Hepatocyte (in vitro differentiated cells): ENCODE measurements around the gene ITPK1. TPM values are rescaled to one million over a fixed set of nuclear protein-coding genes. Genes with fewer than 3 reads are reported as not detected.
"Not testable (repeated sequence)": the region's sequence is repeated elsewhere in the genome, so short reads cannot be mapped to it uniquely, and the experiment has no call there.

Experiments used
- DNase-seq: peaks from one replicate; pipeline ENCODE4 v3.0.0-alpha.2; 2016; ENCODE audit warnings: low spot score
- H2AFZ ChIP-seq: fragments of 200-600 bp; sonication (generic); 2 replicates; pipeline ENCODE4 v1.6.0; 2016; ENCODE audit warnings: antibody characterized with exemption, mild to moderate bottlenecking
- H3K27ac ChIP-seq: fragments of 200-600 bp; sonication (generic); 2 replicates; pipeline ENCODE4 v1.5.1; 2016; ENCODE audit warnings: mild to moderate bottlenecking
- H3K27me3 ChIP-seq: fragments of 200-600 bp; sonication (generic); 2 replicates; pipeline ENCODE4 v1.6.1; 2016
- H3K36me3 ChIP-seq: fragments of 200-600 bp; sonication (generic); replicated peaks from 2 replicates; pipeline ENCODE4 v1.5.1; 2016; ENCODE audit warnings: low read depth; ENCODE audit not compliant: insufficient read depth
- H3K4me1 ChIP-seq: fragments of 200-600 bp; sonication (generic); 2 replicates; pipeline ENCODE4 v1.5.1; 2016; ENCODE audit warnings: mild to moderate bottlenecking, moderate library complexity; ENCODE audit not compliant: insufficient read depth
- H3K4me2 ChIP-seq: fragments of 200-600 bp; sonication (generic); 2 replicates; pipeline ENCODE4 v1.6.0; 2016
- H3K4me3 ChIP-seq: fragments of 200-600 bp; sonication (generic); 2 replicates; pipeline ENCODE4 v1.5.1; 2016; ENCODE audit warnings: mild to moderate bottlenecking
- H3K79me2 ChIP-seq: fragments of 200-600 bp; sonication (generic); 2 replicates; pipeline ENCODE4 v1.6.0; 2017; ENCODE audit warnings: mild to moderate bottlenecking
- H3K9me2 ChIP-seq: fragments of 200-600 bp; sonication (generic); replicated peaks from 2 replicates; pipeline ENCODE4 v1.6.0; 2017; ENCODE audit warnings: mild to moderate bottlenecking; ENCODE audit not compliant: insufficient read depth
- H3K9me3 ChIP-seq: fragments of 200-600 bp; sonication (generic); 2 replicates; pipeline ENCODE4 v1.5.1; 2016; ENCODE audit warnings: low read depth, mild to moderate bottlenecking
- H4K20me1 ChIP-seq: fragments of 200-600 bp; sonication (generic); 2 replicates; pipeline ENCODE4 v1.6.0; 2016; ENCODE audit warnings: mild to moderate bottlenecking; ENCODE audit not compliant: insufficient read depth, poor library complexity, severe bottlenecking
- CTCF ChIP-seq: fragments of 200-600 bp; sonication (generic); IDR thresholded peaks from 2 replicates; pipeline ENCODE4 v1.5.1; 2016; ENCODE audit warnings: antibody characterized with exemption, mild to moderate bottlenecking; ENCODE audit not compliant: poor library complexity
- EZH2 ChIP-seq: fragments of 200-600 bp; sonication (generic); IDR thresholded peaks from 2 replicates; pipeline ENCODE4 v1.6.1; 2016; ENCODE audit warnings: antibody characterized with exemption, mild to moderate bottlenecking, borderline replicate concordance
- EZH2phosphoT487 ChIP-seq: fragments of 200-600 bp; sonication (generic); IDR thresholded peaks from one replicate; pipeline ENCODE4 v1.6.1; 2018; ENCODE audit warnings: antibody characterized with exemption, mild to moderate bottlenecking, low read depth, moderate library complexity; ENCODE audit not compliant: unreplicated experiment, severe bottlenecking
- WGBS: methylation state at CpG from one replicate; pipeline ENCODE4 v1.1.6; 2016; ENCODE audit warnings: low lambda C conversion rate; ENCODE audit errors: missing lambda C conversion rate; 5-methylcytosine and 5-hydroxymethylcytosine counted together
- polyA plus RNA-seq: library from polyadenylated mRNA; unstranded; fragments of >200 nt; fragmentation: Nextera tagmentation; extraction: Ambion mirVana; gene quantifications from 2 replicates; pipeline ENCODE4 v1.2.1, GENCODE V29; 2016
- total RNA-seq: library from RNA; depleted of rRNA; stranded (reverse); fragments of >200 nt; gene quantifications from 2 replicates; pipeline ENCODE4 v1.2.3, GENCODE V29; 2014

The ITPK1 gene
- total and polyA plus RNA-seq, 2 experiments from 2014 or later: 49.8 to 66.7 TPM

- H3K79me2 ChIP-seq: no peaks in the 10 kb centered on the region
- H3K4me3 ChIP-seq: no peak overlapping the region
- H3K4me2 ChIP-seq: no peak overlapping the region
- no peaks in the 10 kb centered on the region for H3K4me1 ChIP-seq
- no peaks in the 10 kb centered on the region for H3K9me3 ChIP-seq
- 39% methylated on average over 4 of the region's 4 CpGs for WGBS
- H4K20me1 ChIP-seq: no peaks in the 10 kb centered on the region
- TF ChIP-seq CTCF: peak; percentile 55
- no peak for TF ChIP-seq EZH2
- no peak for TF ChIP-seq EZH2phosphoT487
- peak; percentile 30 for DNase-seq
- H3K9me2 ChIP-seq: no peaks in the 10 kb centered on the region
- H3K27me3 ChIP-seq: no peaks in the 10 kb centered on the region
- H3K36me3 ChIP-seq: no peaks in the 10 kb centered on the region
- no peak overlapping the region for H3K27ac ChIP-seq
- H2AFZ ChIP-seq: no peak overlapping the region
Measured at GRCh38 chr14:93160353-93160801, 44.7 kb upstream of the ITPK1 start.

GRCh38 chr14:93159625-93160352 lies 44.1 kb upstream of the ITPK1 start:
- H3K27me3 ChIP-seq, H3K4me3 ChIP-seq, H2AFZ ChIP-seq, H3K27ac ChIP-seq, H3K9me3 ChIP-seq, H3K4me1 ChIP-seq, DNase-seq, H3K9me2 ChIP-seq, H3K79me2 ChIP-seq, H3K4me2 ChIP-seq, H3K36me3 ChIP-seq, H4K20me1 ChIP-seq: not testable (repeated sequence)
- WGBS: 67% methylated on average over 5 of the region's 5 CpGs

GRCh38 chr14:93158349-93158748 lies 42.6 kb upstream of the ITPK1 start:
- not testable (repeated sequence) for H3K79me2 ChIP-seq, H3K4me1 ChIP-seq, H3K4me3 ChIP-seq, H3K9me3 ChIP-seq, DNase-seq, H4K20me1 ChIP-seq, H3K27ac ChIP-seq, H2AFZ ChIP-seq, H3K27me3 ChIP-seq, H3K4me2 ChIP-seq, H3K36me3 ChIP-seq, H3K9me2 ChIP-seq
- 99% methylated on average over 7 of the region's 7 CpGs for WGBS

GRCh38 chr14:93156693-93157369 lies 41.1 kb upstream of the ITPK1 start:
- H3K9me3 ChIP-seq: no peaks in the 10 kb centered on the region
- no peak overlapping the region for H3K4me2 ChIP-seq
- H4K20me1 ChIP-seq: no peaks in the 10 kb centered on the region
- WGBS: 65% methylated on average over 8 of the region's 8 CpGs
- no peaks in the 10 kb centered on the region for H3K9me2 ChIP-seq
- no peaks in the 10 kb centered on the region for H3K79me2 ChIP-seq
- no peaks in the 10 kb centered on the region for H3K36me3 ChIP-seq
- TF ChIP-seq EZH2phosphoT487: no peak
- no peak for DNase-seq
- H3K4me3 ChIP-seq: no peak overlapping the region
- no peaks in the 10 kb centered on the region for H3K27me3 ChIP-seq
- H2AFZ ChIP-seq: no peak overlapping the region
- no peak overlapping the region for H3K27ac ChIP-seq
- H3K4me1 ChIP-seq: no peaks in the 10 kb centered on the region

GRCh38 chr14:93155667-93156066 lies 39.9 kb upstream of the ITPK1 start:
- Histone ChIP-seq H2AFZ (no peak overlapping the region), H3K4me2 (no peak overlapping the region), H4K20me1 (no peaks in the 10 kb centered on the region), H3K79me2 (no peaks in the 10 kb centered on the region), H3K36me3 (no peaks in the 10 kb centered on the region), H3K4me1 (no peaks in the 10 kb centered on the region), H3K4me3 (no peak overlapping the region), H3K9me2 (no peaks in the 10 kb centered on the region), H3K27me3 (no peaks in the 10 kb centered on the region), H3K27ac (no peak overlapping the region), H3K9me3 (no peaks in the 10 kb centered on the region)
- no peak for DNase-seq
- WGBS: 71% methylated on average over 2 of the region's 2 CpGs
- no peak for TF ChIP-seq EZH2
- TF ChIP-seq EZH2phosphoT487: no peak
- TF ChIP-seq CTCF: no peak
